Measurements from ENCODE around the gene LYPD6B.

DNA sequence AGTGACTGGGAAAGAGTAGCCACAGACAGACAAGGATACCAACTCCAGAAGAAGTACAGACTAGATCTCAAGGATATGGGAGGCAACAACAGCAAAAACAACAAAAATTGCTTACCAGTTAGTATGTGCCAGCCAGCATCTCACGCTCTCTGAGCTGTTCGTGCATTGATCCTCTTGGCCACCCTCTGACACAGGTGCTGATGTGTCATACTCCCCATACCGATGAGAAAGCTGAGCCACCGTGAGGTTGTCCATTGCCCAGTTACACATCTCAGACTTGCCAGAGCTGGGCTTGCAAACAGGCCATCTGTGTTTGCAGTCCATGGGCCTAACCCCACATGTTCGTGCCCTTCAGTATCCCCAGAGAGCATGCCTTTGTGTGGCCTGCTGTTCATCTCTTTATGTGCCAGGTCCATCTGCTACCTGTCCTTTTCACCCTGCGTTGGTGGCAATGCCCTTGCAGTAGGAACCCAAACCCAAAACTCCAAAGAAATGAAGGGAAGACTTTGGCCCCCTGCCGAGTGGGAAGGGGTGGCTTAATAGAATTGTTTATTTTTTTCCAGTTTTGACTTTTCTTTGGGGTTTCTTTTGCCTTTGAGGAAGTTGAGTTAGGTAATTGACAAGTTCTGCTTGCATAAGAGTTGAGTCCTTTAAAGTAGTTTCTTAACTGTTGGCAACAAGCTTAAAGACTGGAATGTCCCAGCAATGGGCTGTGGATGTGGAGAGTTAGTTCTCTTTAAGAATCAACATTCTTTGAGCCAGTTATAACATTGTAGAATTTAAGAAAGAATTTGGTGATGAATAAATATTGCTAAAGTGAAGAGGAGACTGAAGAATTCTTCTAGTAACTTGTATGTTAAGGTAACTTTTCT, 46.7 kb downstream of the LYPD6B start:
- TF ChIP-seq POLR2A (IDR thresholded peaks at IDR 0.05) (no peak), CTCF (IDR thresholded peaks at IDR 0.05 in 8 of 11, conservative IDR thresholded peaks at IDR 0.05 in 3 of 11) (no peak)

Data from spleen (tissue), 7 donors.